ENCODE data around the gene SPN. TPM values are rescaled to one million over a fixed set of nuclear protein-coding genes. Genes with fewer than 3 reads are reported as not detected.

SPN gene
- polyA plus RNA-seq, 1 donor (not counting 4 experiments of a cell fraction or from before 2014, with no cell fraction given), result 0.07 TPM

- no peak overlapping the region for H3K27ac ChIP-seq (ENCODE audit: control insufficient read depth, insufficient read depth, low read length)
- TF ChIP-seq EZH2 (IDR thresholded peaks at IDR 0.05; ENCODE audit: low read length) (no peak), CTCF (optimal IDR thresholded peaks at IDR 0.05 in 1 of 3, IDR thresholded peaks at IDR 0.05 in 1 of 3, conservative IDR thresholded peaks at IDR 0.05 in 1 of 3; ENCODE audit: extremely low read depth in 1 of 3, insufficient read depth in 2 of 3, low read length in 3 of 3) (no peak)
- H2AFZ ChIP-seq (ENCODE audit: control insufficient read depth, low read length), result no peak overlapping the region
- no peak overlapping the region for H3K4me2 ChIP-seq (ENCODE audit: control insufficient read depth, extremely low read depth, insufficient read depth, low read depth, low read length)
- H3K9me3 ChIP-seq (ENCODE audit: control insufficient read depth, low read depth, low read length), result no peaks in the 10 kb centered on the region
- no peaks in the 10 kb centered on the region for H3K4me1 ChIP-seq (ENCODE audit: control insufficient read depth, extremely low read depth, insufficient read depth, low read length)
- dilution Hi-C loops (cut with MboI; ENCODE audit: extremely low pct_ligation_motif_present, low sequenced_read_pairs), result no loop called here
- no peak overlapping the region for H3K4me3 ChIP-seq (ENCODE audit: control insufficient read depth in 2 of 3, extremely low read depth in 1 of 3, insufficient read depth in 2 of 3, low read depth in 1 of 3, low read length in 3 of 3)
- no peaks in the 10 kb centered on the region for H3K9me1 ChIP-seq (ENCODE audit: control insufficient read depth, extremely low read depth, insufficient read depth, low read length)
- H3K79me2 ChIP-seq (ENCODE audit: control insufficient read depth, insufficient read depth, low read length), result no peaks in the 10 kb centered on the region
- no peaks in the 10 kb centered on the region for H3K36me3 ChIP-seq (ENCODE audit: control insufficient read depth in 2 of 2, extremely low read depth in 1 of 2, insufficient read depth in 2 of 2, low read length in 2 of 2)
- no peaks in the 10 kb centered on the region for H4K20me1 ChIP-seq (ENCODE audit: control insufficient read depth, extremely low read depth, insufficient read depth, low read length)
- H3K27me3 ChIP-seq (ENCODE audit: control insufficient read depth, extremely low read depth, insufficient read depth, low read length), result peaks cover 5% of the 10 kb centered on the region
- DNase-seq (ENCODE audit: low read depth, low spot score), result no peak
- no peak overlapping the region for H3K9ac ChIP-seq (ENCODE audit: control insufficient read depth, extremely low read depth, insufficient read depth, low read length)
- no peak for FAIRE-seq
Measured at GRCh38 chr16:29663807-29664090, 702 bp downstream of the SPN start.

GRCh38 chr16:29664091-29664921 is 1.3 kb downstream of the SPN start:
- no peak for TF ChIP-seq EZH2 (IDR thresholded peaks at IDR 0.05; ENCODE audit: low read length)
- Histone ChIP-seq H3K27me3 (ENCODE audit: control insufficient read depth, extremely low read depth, insufficient read depth, low read length) (peaks cover 5% of the 10 kb centered on the region), H3K9me3 (ENCODE audit: control insufficient read depth, low read depth, low read length) (no peaks in the 10 kb centered on the region), H3K9me1 (ENCODE audit: control insufficient read depth, extremely low read depth, insufficient read depth, low read length) (no peaks in the 10 kb centered on the region), H3K36me3 (ENCODE audit: control insufficient read depth in 2 of 2, extremely low read depth in 1 of 2, insufficient read depth in 2 of 2, low read length in 2 of 2) (no peaks in the 10 kb centered on the region), H3K4me1 (ENCODE audit: control insufficient read depth, extremely low read depth, insufficient read depth, low read length) (no peaks in the 10 kb centered on the region), H3K4me2 (ENCODE audit: control insufficient read depth, extremely low read depth, insufficient read depth, low read depth, low read length) (no peak overlapping the region), H3K9ac (ENCODE audit: control insufficient read depth, extremely low read depth, insufficient read depth, low read length) (no peak overlapping the region), H2AFZ (ENCODE audit: control insufficient read depth, low read length) (no peak overlapping the region), H3K4me3 (ENCODE audit: control insufficient read depth in 2 of 3, extremely low read depth in 1 of 3, insufficient read depth in 2 of 3, low read depth in 1 of 3, low read length in 3 of 3) (no peak overlapping the region), H4K20me1 (ENCODE audit: control insufficient read depth, extremely low read depth, insufficient read depth, low read length) (no peaks in the 10 kb centered on the region), H3K27ac (ENCODE audit: control insufficient read depth, insufficient read depth, low read length) (no peak overlapping the region), H3K79me2 (ENCODE audit: control insufficient read depth, insufficient read depth, low read length) (no peaks in the 10 kb centered on the region)
- dilution Hi-C loops (cut with MboI; ENCODE audit: extremely low pct_ligation_motif_present, low sequenced_read_pairs), result no loop called here
- DNase-seq (ENCODE audit: low read depth, low spot score) (no peak), FAIRE-seq (no peak)
